Activated T-cell treated with anti-CD3 and anti-CD28 coated beads, Interleukin-2, amount 50 U/mL, for 4 hours (primary cell): ENCODE measurements around the gene OR1N2. TPM values are rescaled to one million over a fixed set of nuclear protein-coding genes. Genes with fewer than 3 reads are reported as not detected.
"Not testable (repeated sequence)": the region's sequence is repeated elsewhere in the genome, so short reads cannot be mapped to it uniquely, and the experiment has no call there.

Source experiments
- ATAC-seq, 2 donors: fragments of 200-7000 bp; cut with Tn5 transposase; one replicate each; pipeline ENCODE4 v1.10.0; 2021
- DNase-seq: peaks from one replicate; pipeline ENCODE4 v3.0.0-alpha.2; 2020
- H3K27me3 Mint-ChIP-seq: one replicate; pipeline ENCODE4 v1.8.0; 2021; ENCODE audit warnings: low read depth, mixed read lengths
- H3K36me3 Mint-ChIP-seq: one replicate; pipeline ENCODE4 v1.8.0; 2022; ENCODE audit warnings: mixed read lengths; ENCODE audit not compliant: insufficient read depth
- H3K4me1 Mint-ChIP-seq: one replicate; pipeline ENCODE4 v1.8.0; 2021; ENCODE audit warnings: low read depth, mixed read lengths
- H3K4me3 Mint-ChIP-seq: one replicate; pipeline ENCODE4 v1.8.0; 2021; ENCODE audit warnings: mild to moderate bottlenecking, moderate library complexity, mixed read lengths
- H3K9me3 Mint-ChIP-seq: one replicate; pipeline ENCODE4 v1.8.0; 2021; ENCODE audit warnings: mixed read lengths
- total RNA-seq, 3 donors: library from RNA; stranded (reverse); gene quantifications; one replicate each; pipeline ENCODE4 v1.2.1, GENCODE V29; 2021

The OR1N2 gene
- total RNA-seq, result not detected

DNA sequence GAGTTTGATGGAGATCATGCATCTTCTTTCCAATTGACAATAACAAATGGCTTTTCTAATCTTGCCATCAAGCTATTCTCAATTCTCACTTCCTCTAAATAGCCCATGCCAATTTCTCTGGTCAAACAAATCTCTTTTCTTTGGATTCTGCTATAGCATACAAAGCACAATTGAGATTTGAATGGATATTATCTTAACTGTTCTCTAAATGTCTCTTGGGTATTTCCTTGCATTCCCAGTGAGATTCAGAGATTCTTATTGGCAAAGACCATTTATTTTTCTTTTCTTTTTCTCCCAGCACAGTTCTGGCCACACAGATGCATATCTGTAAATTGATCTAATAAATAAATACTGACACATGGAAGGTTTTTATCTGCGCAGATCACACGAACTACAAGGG, at the start of gene OR1N2:
Gene OR1N2 (plus strand): TSS at position 301 of the 400 bp plus-strand sequence. CDS start 100 bp downstream, outside the sequence.
- ATAC-seq, result no peak
- H3K36me3 Mint-ChIP-seq, result no peaks in the 10 kb centered on the region

DNA sequence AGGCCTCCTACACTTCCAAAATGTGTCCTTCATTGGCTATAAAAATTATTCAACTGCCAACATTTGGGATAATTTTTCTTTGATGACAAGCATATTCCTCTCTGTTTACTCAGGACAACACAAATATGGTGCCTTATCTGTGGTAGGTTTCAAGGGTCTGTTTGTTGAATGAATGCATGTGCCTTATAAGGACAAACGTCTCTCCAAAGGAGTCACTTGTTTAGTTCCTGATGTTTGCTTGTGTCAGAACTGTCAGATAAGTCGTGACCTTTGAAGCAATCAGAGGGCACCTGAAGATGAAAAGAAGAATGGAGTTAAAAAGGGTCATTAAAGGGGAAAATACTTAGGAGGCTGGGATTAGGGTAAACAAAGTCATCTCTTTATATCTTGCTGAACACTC, 45.9 kb upstream of the OR1N2 start:
- peaks cover 17% of the 10 kb centered on the region for H3K27me3 Mint-ChIP-seq
- no peak for DNase-seq
- H3K4me1 Mint-ChIP-seq, result no peaks in the 10 kb centered on the region
- no peak overlapping the region for H3K4me3 Mint-ChIP-seq
- ATAC-seq, result no peak
- H3K9me3 Mint-ChIP-seq, result no peaks in the 10 kb centered on the region
- no peaks in the 10 kb centered on the region for H3K36me3 Mint-ChIP-seq

More for the DNA sequence above, at the start of gene OR1N2:
- Mint-ChIP-seq H3K4me3 (no peak within 1 kb of the TSS), H3K9me3 (no peaks in the 10 kb centered on the region), H3K4me1 (no peaks in the 10 kb centered on the region), H3K27me3 (peaks cover 17% of the 10 kb centered on the region)
- no peak for DNase-seq

DNA sequence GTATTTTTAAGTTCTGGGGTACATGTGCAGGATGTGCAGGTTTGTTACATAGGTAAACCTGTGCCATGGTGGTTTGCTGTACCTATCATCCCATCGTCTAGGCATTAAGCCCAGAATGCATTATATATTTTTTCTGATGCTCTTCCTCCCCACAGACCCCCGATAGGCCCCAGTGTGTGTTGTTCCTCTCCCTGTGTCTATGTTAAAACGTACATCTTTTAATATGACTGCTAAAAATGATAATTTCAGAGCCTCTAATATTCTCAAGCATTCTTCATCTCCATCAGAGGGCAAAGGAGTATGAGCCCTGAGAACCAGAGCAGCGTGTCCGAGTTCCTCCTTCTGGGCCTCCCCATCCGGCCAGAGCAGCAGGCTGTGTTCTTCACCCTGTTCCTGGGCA, 42.4 kb upstream of the OR1N2 start, which contains the start of gene OR1J2:
Gene OR1J2 (plus strand): TSS at position 301 of the 400 bp plus-strand sequence. CDS start 0 bp downstream, at position 301.
- ATAC-seq (no peak), DNase-seq (no peak)
- Mint-ChIP-seq H3K27me3 (peaks cover 23% of the 10 kb centered on the region), H3K9me3 (no peaks in the 10 kb centered on the region), H3K4me1 (no peaks in the 10 kb centered on the region), H3K36me3 (no peaks in the 10 kb centered on the region), H3K4me3 (no peak within 1 kb of the TSS)

DNA sequence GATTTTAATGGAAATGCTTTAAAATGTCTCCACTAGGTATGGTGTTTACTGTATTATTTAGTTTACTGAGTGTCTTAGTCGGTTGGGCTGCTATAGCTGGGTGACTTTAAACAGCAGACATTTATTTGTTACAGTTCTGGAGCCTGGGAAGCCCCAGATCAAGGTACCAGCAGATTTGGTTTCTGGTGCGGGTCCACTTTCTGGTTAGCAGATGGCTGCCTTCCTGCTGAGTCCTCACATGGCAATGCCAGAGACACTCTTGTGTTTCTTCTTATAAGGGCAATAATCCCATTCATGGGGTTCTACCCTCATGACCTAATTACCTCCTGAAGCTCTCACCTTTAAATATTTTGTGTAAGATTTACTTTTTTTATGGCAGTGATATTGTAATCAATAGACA, 34.7 kb upstream of the OR1N2 start:
- H3K4me3 Mint-ChIP-seq, result no peak overlapping the region
- DNase-seq (no peak), ATAC-seq (no peak)
- H3K36me3 Mint-ChIP-seq, result no peaks in the 10 kb centered on the region
- no peaks in the 10 kb centered on the region for H3K4me1 Mint-ChIP-seq
- H3K9me3 Mint-ChIP-seq, result no peaks in the 10 kb centered on the region
- H3K27me3 Mint-ChIP-seq, result peaks cover 15% of the 10 kb centered on the region

DNA sequence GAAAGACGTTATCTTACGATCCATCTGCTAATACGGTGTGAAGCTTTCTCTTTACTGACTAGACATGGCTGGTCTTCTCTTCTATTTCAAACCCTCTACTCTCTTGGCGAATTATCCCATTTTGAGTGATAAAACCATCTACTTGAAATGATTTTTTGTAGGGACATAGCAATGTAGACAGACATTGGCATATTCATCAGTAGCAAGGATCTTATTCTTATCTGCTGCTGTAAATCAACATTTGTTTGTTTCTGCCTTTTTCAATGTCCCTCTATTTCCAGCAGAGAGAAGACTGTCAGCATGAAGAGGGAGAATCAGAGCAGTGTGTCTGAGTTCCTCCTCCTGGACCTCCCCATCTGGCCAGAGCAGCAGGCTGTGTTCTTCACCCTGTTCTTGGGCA, 34.1 kb upstream of the OR1N2 start, which contains the start of gene OR1J4:
Gene OR1J4 (plus strand): TSS at position 301 of the 400 bp plus-strand sequence. CDS start 0 bp downstream, at position 301.
- Mint-ChIP-seq H3K27me3 (peaks cover 12% of the 10 kb centered on the region), H3K4me1 (no peaks in the 10 kb centered on the region), H3K4me3 (no peak within 1 kb of the TSS), H3K9me3 (no peaks in the 10 kb centered on the region), H3K36me3 (no peaks in the 10 kb centered on the region)
- no peak for ATAC-seq
- no peak for DNase-seq

- no peak for ATAC-seq
- no peak for DNase-seq
- H3K9me3 Mint-ChIP-seq, result no peaks in the 10 kb centered on the region
- no peaks in the 10 kb centered on the region for H3K4me1 Mint-ChIP-seq
- H3K27me3 Mint-ChIP-seq, result peaks cover 12% of the 10 kb centered on the region
- H3K36me3 Mint-ChIP-seq, result no peaks in the 10 kb centered on the region
- H3K4me3 Mint-ChIP-seq, result no peak overlapping the region
Measured at GRCh38 chr9:122519376-122519775, 33.5 kb upstream of the OR1N2 start.

DNA sequence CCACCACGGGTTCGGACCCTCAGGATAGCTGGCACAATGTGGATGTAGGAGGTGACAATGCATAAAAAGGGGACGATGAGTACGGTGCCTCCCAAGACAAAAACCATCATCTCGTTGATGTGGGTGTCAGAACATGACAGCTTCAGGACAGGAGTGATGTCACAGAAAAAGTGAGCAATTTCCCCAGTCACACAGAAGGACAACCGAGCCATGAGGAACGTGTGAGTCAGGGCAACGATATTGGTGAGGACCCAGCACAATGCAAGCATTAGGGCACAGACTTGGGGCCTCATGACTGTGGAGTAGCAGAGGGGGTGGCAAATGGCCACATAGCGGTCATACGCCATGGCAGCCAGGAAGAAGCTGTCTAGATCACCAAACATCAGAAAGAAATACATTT, 26.3 kb upstream of the OR1N2 start:
- peaks cover 20% of the 10 kb centered on the region for H3K27me3 Mint-ChIP-seq
- H3K4me1 Mint-ChIP-seq, result no peaks in the 10 kb centered on the region
- no peak overlapping the region for H3K4me3 Mint-ChIP-seq
- peaks cover 2% of the 10 kb centered on the region for H3K36me3 Mint-ChIP-seq
- DNase-seq (no peak), ATAC-seq (peak; percentile 35 to 48)
- no peaks in the 10 kb centered on the region for H3K9me3 Mint-ChIP-seq

DNA sequence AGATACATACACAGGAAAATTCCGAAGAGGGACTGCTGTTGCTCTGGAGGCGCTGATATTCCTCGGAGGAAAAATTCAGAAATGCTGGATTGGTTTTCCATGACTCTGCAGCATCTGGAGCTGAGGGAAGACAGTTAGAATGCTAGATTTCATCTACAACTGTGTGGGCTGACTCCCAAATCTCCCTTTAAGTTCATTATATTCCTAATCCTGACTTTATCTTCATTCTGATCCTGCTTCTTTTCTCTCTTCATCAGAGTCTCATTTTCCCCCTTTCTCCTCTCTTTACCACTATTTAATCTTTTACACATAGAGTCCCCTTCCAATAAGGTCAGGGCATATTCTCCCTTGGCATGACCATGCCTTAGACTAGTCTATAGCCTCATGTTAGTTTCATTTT, 25.7 kb upstream of the OR1N2 start, which contains the start of gene OR1N1:
Gene OR1N1 (minus strand): TSS at position 101 of the 400 bp plus-strand sequence. CDS start 0 bp downstream, at position 101.
- no peak within 1 kb of the TSS for H3K4me3 Mint-ChIP-seq
- no peaks in the 10 kb centered on the region for H3K9me3 Mint-ChIP-seq
- DNase-seq (no peak), ATAC-seq (no peak)
- peaks cover 2% of the 10 kb centered on the region for H3K36me3 Mint-ChIP-seq
- H3K27me3 Mint-ChIP-seq, result peaks cover 19% of the 10 kb centered on the region
- no peaks in the 10 kb centered on the region for H3K4me1 Mint-ChIP-seq

GRCh38 chr9:122531157-122531556, 21.8 kb upstream of the OR1N2 start:
- not testable (repeated sequence) for H3K36me3 Mint-ChIP-seq, ATAC-seq, DNase-seq, H3K9me3 Mint-ChIP-seq, H3K4me1 Mint-ChIP-seq, H3K27me3 Mint-ChIP-seq, H3K4me3 Mint-ChIP-seq

DNA sequence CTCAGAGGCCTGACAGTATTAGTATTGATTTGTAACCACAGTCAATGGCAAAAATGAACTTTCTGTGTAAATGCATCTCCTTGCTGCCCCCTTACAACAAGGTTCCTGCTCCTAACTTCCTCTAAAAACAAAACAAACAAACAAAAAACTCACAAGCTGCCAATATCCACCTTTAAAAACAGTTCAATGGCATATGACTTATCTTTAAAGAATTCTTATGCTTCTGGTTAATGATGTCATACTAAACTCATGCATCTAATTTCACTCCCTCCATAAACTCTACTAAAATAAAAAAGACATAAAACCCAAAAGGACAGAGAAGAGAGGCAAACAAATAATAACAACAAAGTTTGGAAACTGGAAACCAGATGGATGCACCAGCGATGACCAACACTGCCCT, 16.8 kb upstream of the OR1N2 start:
- Mint-ChIP-seq H3K4me3 (no peak overlapping the region), H3K4me1 (no peaks in the 10 kb centered on the region), H3K36me3 (no peaks in the 10 kb centered on the region), H3K9me3 (no peaks in the 10 kb centered on the region), H3K27me3 (no peaks in the 10 kb centered on the region)
- DNase-seq (no peak), ATAC-seq (no peak)

GRCh38 chr9:122537066-122537465, 15.8 kb upstream of the OR1N2 start:
- H3K9me3 Mint-ChIP-seq, H3K4me1 Mint-ChIP-seq, DNase-seq, H3K4me3 Mint-ChIP-seq, H3K36me3 Mint-ChIP-seq, H3K27me3 Mint-ChIP-seq, ATAC-seq: not testable (repeated sequence)

DNA sequence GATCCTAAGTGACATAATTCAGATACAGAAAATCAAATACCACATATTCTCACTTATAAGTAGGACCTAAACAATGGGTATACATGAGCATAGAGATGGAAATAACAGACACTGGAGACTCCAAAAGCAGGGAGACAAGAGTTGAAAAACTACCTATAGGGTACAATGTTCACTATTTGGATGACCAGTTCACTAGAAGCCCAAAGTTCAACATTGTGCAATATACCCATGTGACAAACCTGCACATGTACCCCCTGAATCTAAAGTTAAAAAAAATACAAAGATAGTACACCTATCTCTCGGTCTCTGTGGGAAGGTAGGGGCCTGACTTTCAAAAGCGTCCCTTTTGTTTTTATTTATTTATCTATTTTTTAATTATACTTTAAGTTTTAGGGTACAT, 14.2 kb upstream of the OR1N2 start:
- ATAC-seq (no peak), DNase-seq (no peak)
- peaks cover 4% of the 10 kb centered on the region for H3K27me3 Mint-ChIP-seq
- no peak overlapping the region for H3K4me3 Mint-ChIP-seq
- no peaks in the 10 kb centered on the region for H3K4me1 Mint-ChIP-seq
- H3K36me3 Mint-ChIP-seq, result no peaks in the 10 kb centered on the region
- no peaks in the 10 kb centered on the region for H3K9me3 Mint-ChIP-seq

DNA sequence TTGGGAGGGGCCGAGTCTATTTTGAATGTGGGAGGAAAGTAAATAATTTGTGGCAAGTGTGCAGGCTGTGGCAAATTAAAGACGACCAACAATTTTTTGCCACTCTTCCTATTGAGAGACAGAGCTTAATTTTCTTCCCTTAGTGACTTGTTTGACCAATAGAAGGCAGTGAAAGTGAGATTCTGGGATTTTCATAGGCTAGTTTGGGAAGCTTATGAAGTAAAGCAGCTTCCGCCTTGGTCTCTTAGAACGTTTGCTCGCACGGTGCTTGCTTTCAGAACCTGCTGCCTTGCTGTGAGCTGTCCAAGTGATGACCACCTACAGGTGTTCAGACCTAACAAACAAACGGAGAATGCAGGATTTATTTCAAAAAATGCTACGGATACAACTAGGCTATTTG, 6.7 kb upstream of the OR1N2 start:
- no peak overlapping the region for H3K4me3 Mint-ChIP-seq
- no peaks in the 10 kb centered on the region for H3K4me1 Mint-ChIP-seq
- ATAC-seq, result no peak
- DNase-seq, result no peak
- no peaks in the 10 kb centered on the region for H3K9me3 Mint-ChIP-seq
- peaks cover 9% of the 10 kb centered on the region for H3K27me3 Mint-ChIP-seq
- no peaks in the 10 kb centered on the region for H3K36me3 Mint-ChIP-seq

- Mint-ChIP-seq H3K27me3 (peaks cover 18% of the 10 kb centered on the region), H3K9me3 (no peaks in the 10 kb centered on the region), H3K36me3 (no peaks in the 10 kb centered on the region), H3K4me1 (no peaks in the 10 kb centered on the region), H3K4me3 (no peak overlapping the region)
- ATAC-seq (no peak), DNase-seq (no peak)
Measured at GRCh38 chr9:122551371-122551770, 1.5 kb upstream of the OR1N2 start.

DNA sequence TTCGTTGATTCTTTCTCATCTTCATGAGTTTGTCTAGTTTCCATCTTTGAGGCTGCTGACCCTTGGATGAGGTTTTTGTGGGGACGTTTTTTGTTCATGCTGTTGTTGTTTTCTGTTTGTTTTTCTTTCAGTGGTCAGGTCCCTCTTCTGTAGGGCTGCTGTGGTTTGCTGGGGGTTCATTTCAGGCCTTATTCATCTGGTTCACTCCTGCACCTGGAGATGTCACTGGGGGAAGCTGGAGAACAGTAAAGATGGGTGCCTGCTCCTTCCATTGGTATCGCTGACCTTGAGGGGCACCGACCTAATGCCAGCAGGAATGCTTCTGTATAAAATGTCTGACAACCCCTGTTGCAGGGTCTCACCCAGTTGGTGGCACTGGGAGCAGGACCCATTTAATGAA, 8.5 kb downstream of the OR1N2 start:
- no peaks in the 10 kb centered on the region for H3K4me1 Mint-ChIP-seq
- peaks cover 5% of the 10 kb centered on the region for H3K9me3 Mint-ChIP-seq
- no peaks in the 10 kb centered on the region for H3K36me3 Mint-ChIP-seq
- no peak overlapping the region for H3K4me3 Mint-ChIP-seq
- H3K27me3 Mint-ChIP-seq, result peaks cover 5% of the 10 kb centered on the region
- ATAC-seq (no peak), DNase-seq (no peak)
